SU-DHL-6 (cell line): Measurements from ENCODE around the gene PKP2.

Experiments
- CTCF ChIP-seq: fragments of 200-600 bp; sonication (generic); IDR thresholded peaks from one replicate; pipeline ENCODE4 v1.5.1; 2017; ENCODE audit warnings: antibody characterized with exemption, mild to moderate bottlenecking, low read length, moderate library complexity; ENCODE audit not compliant: insufficient read depth, poor library complexity, severe bottlenecking
- EZH2phosphoT487 ChIP-seq: fragments of 200-600 bp; sonication (generic), shearing (Covaris generic); conservative IDR thresholded peaks from 2 replicates; pipeline ENCODE4 v1.6.1; 2018; ENCODE audit warnings: mild to moderate bottlenecking, antibody characterized with exemption, low read length, moderate library complexity, mixed read lengths

DNA sequence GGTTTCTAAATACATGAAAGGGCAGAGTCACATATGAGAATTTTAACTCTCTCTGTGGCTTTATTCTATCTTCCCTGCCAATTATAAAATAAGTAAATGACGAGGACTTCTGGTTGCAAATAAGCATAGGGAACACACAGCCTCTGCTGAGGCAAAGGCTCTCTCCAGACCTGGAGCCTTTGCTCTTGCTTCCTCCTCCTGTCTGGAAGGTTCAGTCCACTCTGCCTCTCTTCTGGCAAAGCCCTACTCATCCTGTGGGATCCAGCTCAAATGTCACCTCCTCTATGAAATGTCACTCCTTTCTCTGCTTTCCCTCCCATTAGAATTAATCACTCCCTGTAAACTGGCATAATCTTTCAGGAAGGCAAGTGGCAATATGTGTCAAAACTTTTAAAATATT, 41.9 kb downstream of the PKP2 start:
- no peak for TF ChIP-seq CTCF
- no peak for TF ChIP-seq EZH2phosphoT487
